SJSA1 (cell line): Measurements from ENCODE around the gene PTTG1. TPM values are rescaled to one million over a fixed set of nuclear protein-coding genes. Genes with fewer than 3 reads are reported as not detected.

Experiments used
- DNase-seq, 2 experiments: peaks; one replicate each; pipeline ENCODE4 v3.0.0-alpha.2; 2015 to 2020; ENCODE audit warnings: low spot score in 2 of 2, low read depth in 1 of 2
- H3K27ac ChIP-seq: fragments of 250-450 bp; sonication (Bioruptor Pico); 2 replicates; pipeline ENCODE4 v1.5.1; 2020; ENCODE audit warnings: mild to moderate bottlenecking, moderate library complexity
- H3K27me3 ChIP-seq: fragments of 250-450 bp; sonication (Bioruptor Pico); replicated peaks from 2 replicates; pipeline ENCODE4 v1.5.1; 2020; ENCODE audit warnings: mild to moderate bottlenecking, moderate library complexity
- H3K36me3 ChIP-seq: fragments of 250-450 bp; sonication (Bioruptor Pico); 2 replicates; pipeline ENCODE4 v1.5.1; 2020; ENCODE audit warnings: mild to moderate bottlenecking
- H3K4me1 ChIP-seq: fragments of 250-450 bp; sonication (Bioruptor Pico); replicated peaks from 2 replicates; pipeline ENCODE4 v1.6.1; 2021; ENCODE audit warnings: mild to moderate bottlenecking
- H3K4me3 ChIP-seq: fragments of 250-450 bp; sonication (Bioruptor Pico); 2 replicates; pipeline ENCODE4 v1.5.1; 2020; ENCODE audit warnings: mild to moderate bottlenecking
- H3K9me3 ChIP-seq: fragments of 250-450 bp; sonication (Bioruptor Pico); replicated peaks from 2 replicates; pipeline ENCODE4 v1.5.1; 2020; ENCODE audit warnings: mild to moderate bottlenecking
- total RNA-seq: library from RNA; depleted of rRNA; stranded (reverse); fragments of >200 nt; shearing (Covaris generic); gene quantifications from 2 replicates; pipeline ENCODE4 v1.2.3, GENCODE V29; 2014; rRNA removed

The PTTG1 gene
- 659 and 829 TPM in 2 replicates for total RNA-seq

GRCh38 chr5:160421625-160422258, at the start of gene PTTG1:
TSS of gene PTTG1 (plus strand) at chr5:160421855. CDS start at chr5:160422313, 458 bp downstream.
- Histone ChIP-seq H3K4me1 (peaks cover 50% of the 10 kb centered on the region), H3K27me3 (no peaks in the 10 kb centered on the region), H3K36me3 (peaks cover 51% of the 10 kb centered on the region), H3K9me3 (no peaks in the 10 kb centered on the region), H3K4me3 (peak within 1 kb of the TSS; percentile 57), H3K27ac (peak within 1 kb of the TSS; percentile 90)
- DNase-seq: peak; percentile 93 to 99

- Histone ChIP-seq H3K4me1 (peaks cover 5% of the 10 kb centered on the region), H3K36me3 (no peaks in the 10 kb centered on the region), H3K27me3 (peaks cover 15% of the 10 kb centered on the region), H3K27ac (no peak overlapping the region), H3K4me3 (no peak overlapping the region), H3K9me3 (no peaks in the 10 kb centered on the region)
- DNase-seq: no peak
These were observed 46.5 kb upstream of the PTTG1 start for GRCh38 chr5:160375166-160375565.

- Histone ChIP-seq H3K4me1 (peaks cover 2% of the 10 kb centered on the region), H3K9me3 (no peaks in the 10 kb centered on the region), H3K36me3 (no peaks in the 10 kb centered on the region), H3K4me3 (no peak overlapping the region), H3K27me3 (peaks cover 18% of the 10 kb centered on the region), H3K27ac (no peak overlapping the region)
- no peak for DNase-seq
These were observed 46.0 kb upstream of the PTTG1 start for GRCh38 chr5:160375701-160376100.

GRCh38 chr5:160376416-160376815, 45.2 kb upstream of the PTTG1 start:
- H3K4me3 ChIP-seq: no peak overlapping the region
- H3K27ac ChIP-seq: no peak overlapping the region
- no peaks in the 10 kb centered on the region for H3K4me1 ChIP-seq
- DNase-seq: no peak
- H3K27me3 ChIP-seq: peaks cover 17% of the 10 kb centered on the region
- H3K36me3 ChIP-seq: no peaks in the 10 kb centered on the region
- no peaks in the 10 kb centered on the region for H3K9me3 ChIP-seq

- Histone ChIP-seq H3K27ac (no peak overlapping the region), H3K36me3 (no peaks in the 10 kb centered on the region), H3K4me1 (no peaks in the 10 kb centered on the region), H3K4me3 (no peak overlapping the region), H3K27me3 (peaks cover 14% of the 10 kb centered on the region), H3K9me3 (no peaks in the 10 kb centered on the region)
- no peak for DNase-seq
These were observed 44.0 kb upstream of the PTTG1 start for GRCh38 chr5:160377651-160378050.

- Histone ChIP-seq H3K9me3 (no peaks in the 10 kb centered on the region), H3K4me3 (no peak overlapping the region)
- DNase-seq: no peak
These were observed 43.3 kb upstream of the PTTG1 start for GRCh38 chr5:160378330-160378729.

GRCh38 chr5:160379511-160379910, 42.1 kb upstream of the PTTG1 start:
- peaks cover 14% of the 10 kb centered on the region for H3K27me3 ChIP-seq
- H3K27ac ChIP-seq: no peak overlapping the region
- no peaks in the 10 kb centered on the region for H3K4me1 ChIP-seq
- no peak overlapping the region for H3K4me3 ChIP-seq
- no peaks in the 10 kb centered on the region for H3K9me3 ChIP-seq
- DNase-seq: no peak
- H3K36me3 ChIP-seq: no peaks in the 10 kb centered on the region

More at GRCh38 chr5:160378330-160378729, 43.3 kb upstream of the PTTG1 start:
- Histone ChIP-seq H3K36me3 (no peaks in the 10 kb centered on the region), H3K27me3 (peaks cover 14% of the 10 kb centered on the region), H3K4me1 (no peaks in the 10 kb centered on the region), H3K27ac (no peak overlapping the region)

- no peak for DNase-seq
- Histone ChIP-seq H3K4me3 (no peak overlapping the region), H3K27ac (no peak overlapping the region)
These were observed 41.6 kb upstream of the PTTG1 start for GRCh38 chr5:160380041-160380440.

GRCh38 chr5:160382346-160382745, 39.3 kb upstream of the PTTG1 start:
- peaks cover 6% of the 10 kb centered on the region for H3K27me3 ChIP-seq
- H3K4me1 ChIP-seq: no peaks in the 10 kb centered on the region
- H3K27ac ChIP-seq: no peak overlapping the region
- 0 out of 2 replicates have a peak, but pooled peaks cover 3% of the 10 kb centered on the region for H3K9me3 ChIP-seq
- DNase-seq: no peak
- no peak overlapping the region for H3K4me3 ChIP-seq
- no peaks in the 10 kb centered on the region for H3K36me3 ChIP-seq

More at GRCh38 chr5:160380041-160380440, 41.6 kb upstream of the PTTG1 start:
- H3K9me3 ChIP-seq: no peaks in the 10 kb centered on the region
- no peaks in the 10 kb centered on the region for H3K36me3 ChIP-seq
- H3K27me3 ChIP-seq: peaks cover 14% of the 10 kb centered on the region
- H3K4me1 ChIP-seq: no peaks in the 10 kb centered on the region

GRCh38 chr5:160384681-160385080, 37.0 kb upstream of the PTTG1 start:
- DNase-seq: no peak
- Histone ChIP-seq H3K27me3 (peaks cover 3% of the 10 kb centered on the region; the same call in 1 of the 2 replicates), H3K4me3 (no peak overlapping the region), H3K9me3 (peaks cover 8% of the 10 kb centered on the region; the same call in 1 of the 2 replicates), H3K4me1 (no peaks in the 10 kb centered on the region), H3K27ac (no peak overlapping the region), H3K36me3 (no peaks in the 10 kb centered on the region)

- H3K27ac ChIP-seq: no peak overlapping the region
These were observed 36.2 kb upstream of the PTTG1 start for GRCh38 chr5:160385496-160385895.

GRCh38 chr5:160387445-160387844, 34.2 kb upstream of the PTTG1 start:
- H3K9me3 ChIP-seq: peaks cover 8% of the 10 kb centered on the region; the same call in 1 of the 2 replicates
- H3K27me3 ChIP-seq: no peaks in the 10 kb centered on the region
- H3K36me3 ChIP-seq: no peaks in the 10 kb centered on the region
- no peaks in the 10 kb centered on the region for H3K4me1 ChIP-seq
- H3K27ac ChIP-seq: no peak overlapping the region
- H3K4me3 ChIP-seq: no peak overlapping the region
- DNase-seq: no peak

More at GRCh38 chr5:160385496-160385895, 36.2 kb upstream of the PTTG1 start:
- no peaks in the 10 kb centered on the region for H3K4me1 ChIP-seq
- H3K36me3 ChIP-seq: no peaks in the 10 kb centered on the region
- H3K4me3 ChIP-seq: no peak overlapping the region
- H3K27me3 ChIP-seq: no peaks in the 10 kb centered on the region
- peaks cover 8% of the 10 kb centered on the region; the same call in 1 of the 2 replicates for H3K9me3 ChIP-seq
- DNase-seq: no peak

GRCh38 chr5:160390787-160391696, 30.6 kb upstream of the PTTG1 start:
- Histone ChIP-seq H3K36me3 (peaks cover 3% of the 10 kb centered on the region; the same call in 1 of the 2 replicates), H3K27ac (no peak overlapping the region), H3K9me3 (peaks cover 8% of the 10 kb centered on the region; the same call in 1 of the 2 replicates)

GRCh38 chr5:160395111-160395510, 26.5 kb upstream of the PTTG1 start:
- Histone ChIP-seq H3K4me3 (no peak overlapping the region), H3K9me3 (no peaks in the 10 kb centered on the region), H3K4me1 (peaks cover 10% of the 10 kb centered on the region), H3K36me3 (peaks cover 7% of the 10 kb centered on the region; the same call in 1 of the 2 replicates), H3K27me3 (no peaks in the 10 kb centered on the region), H3K27ac (no peak overlapping the region)
- no peak for DNase-seq

More at GRCh38 chr5:160390787-160391696, 30.6 kb upstream of the PTTG1 start:
- DNase-seq: peak in 1 of 2 experiments; percentile 40
- no peaks in the 10 kb centered on the region for H3K4me1 ChIP-seq
- no peaks in the 10 kb centered on the region for H3K27me3 ChIP-seq
- no peak overlapping the region for H3K4me3 ChIP-seq
